Measurements from ENCODE around the gene TIMM13.

Gene TIMM13

GRCh38 chr19:2382530-2383222 lies 44.7 kb downstream of the TIMM13 start:
- no peak for DNase-seq (ENCODE audit: low read depth)

DNA sequence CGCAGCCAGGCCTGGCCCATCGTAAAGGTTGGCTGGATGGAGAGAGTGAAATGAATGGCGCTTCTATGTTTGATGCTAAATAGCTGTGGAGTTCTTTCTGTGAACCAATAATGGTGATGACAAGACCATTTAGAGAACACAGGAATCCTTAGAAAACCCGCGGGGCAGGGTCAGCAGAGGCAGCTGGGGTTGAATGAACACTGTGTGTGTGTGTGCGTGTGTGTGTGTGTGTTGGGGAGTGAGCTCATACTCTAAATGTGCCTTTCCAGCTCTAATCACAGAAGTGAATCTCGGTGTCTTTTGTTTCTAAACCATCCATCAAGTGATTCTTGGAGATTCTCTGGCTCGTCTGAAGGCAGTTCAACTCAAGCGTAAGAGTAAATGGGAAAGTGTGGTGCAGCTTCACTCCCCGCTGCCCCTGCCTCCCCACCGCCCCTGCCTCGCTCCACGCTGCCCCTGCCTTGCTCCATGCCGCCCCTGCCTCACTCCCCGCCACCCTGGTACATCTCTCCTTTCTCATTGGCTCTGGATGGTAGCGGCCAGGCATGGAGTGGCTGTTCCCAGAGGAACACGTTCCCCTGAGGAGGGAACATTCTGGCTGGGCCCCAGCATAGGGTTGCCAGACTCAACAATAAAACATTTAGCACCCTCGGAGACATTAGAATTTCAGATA lies 46.1 kb downstream of the TIMM13 start:
- DNase-seq (ENCODE audit: low read depth): no peak

DNA sequence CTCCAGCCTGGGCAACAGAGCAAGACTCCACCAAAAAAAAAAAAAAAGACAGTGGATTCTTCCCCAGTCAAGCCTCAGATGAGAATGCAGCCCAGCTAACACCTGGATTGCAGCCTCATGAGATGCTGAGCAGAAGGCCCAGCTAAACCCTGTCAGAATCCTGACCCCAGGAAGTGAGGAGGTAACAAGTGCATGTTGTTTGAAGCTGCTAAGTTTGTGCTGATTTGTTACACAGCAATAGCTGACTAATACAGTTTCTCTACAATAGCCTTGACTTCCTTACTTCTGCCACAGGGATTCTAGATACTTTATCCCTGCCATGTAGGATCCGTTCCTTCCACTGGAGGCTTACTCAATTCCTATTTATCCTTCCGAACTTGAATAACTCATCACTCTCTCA lies 46.8 kb downstream of the TIMM13 start:
- no peak for DNase-seq (ENCODE audit: low read depth)

DNA sequence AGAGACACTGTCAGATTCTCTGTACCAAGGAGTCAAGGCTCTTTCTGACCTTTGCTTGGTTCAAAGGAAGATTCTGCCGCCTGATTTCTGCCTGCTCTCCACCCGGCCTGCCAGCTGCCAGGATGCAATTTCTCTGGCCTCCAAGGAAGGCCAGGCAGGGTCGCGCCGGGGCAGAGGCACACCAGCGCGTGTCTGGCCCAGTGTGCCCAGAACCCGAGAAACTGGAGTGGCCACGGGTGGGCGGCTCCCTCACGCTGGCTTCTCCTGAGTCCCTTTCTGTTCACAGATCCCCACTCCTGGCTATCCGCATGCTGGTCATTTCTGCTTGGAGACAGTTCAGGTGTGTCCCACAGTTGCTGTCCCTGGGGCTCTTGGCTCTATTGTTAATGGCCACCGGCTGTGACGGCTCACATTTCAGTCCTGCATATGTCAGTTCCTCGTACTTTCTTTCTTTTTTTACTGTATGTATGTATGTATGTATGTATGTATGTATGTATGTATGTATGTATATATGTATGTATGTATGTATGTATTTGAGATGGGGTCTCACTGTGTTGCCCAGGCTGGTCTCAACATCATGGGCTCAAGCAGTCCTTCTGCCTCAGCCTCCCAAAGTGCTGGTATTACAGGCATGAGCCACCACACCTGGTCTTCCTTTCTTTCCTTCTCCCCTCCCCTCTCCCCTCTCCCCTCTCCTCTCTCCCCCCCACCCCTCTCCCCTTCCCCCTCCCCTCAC lies 50.4 kb downstream of the TIMM13 start:
- no peak for DNase-seq (ENCODE audit: low read depth)

All from activated gamma-delta T cell treated with anti-CD3 and anti-CD28 coated beads, Interleukin-2, amount 50 U/mL, for 16 hours (primary cell).